GM12864 (cell line): Measurements from ENCODE around the gene FREM3.
"Not testable (repeated sequence)": the region's sequence is repeated elsewhere in the genome, so short reads cannot be mapped to it uniquely, and the experiment has no call there.

Source experiments
- DNase-seq: peaks from one replicate; pipeline ENCODE4 v3.0.0-alpha.2; 2011; ENCODE audit warnings: low read depth
- H3K4me3 ChIP-seq: 2 replicates; pipeline ENCODE4 v1.5.1; 2011; ENCODE audit warnings: mild to moderate bottlenecking, low read depth, low read length, control low read depth
- TF ChIP-seq, protein P1 (sequence below): IDR thresholded peaks from 2 replicates; pipeline ENCODE4 v1.5.1; 2011; ENCODE audit warnings: low read depth, mild to moderate bottlenecking, moderate library complexity, low read length, control low read depth, inconsistent platforms; ENCODE audit errors: missing control alignments

The FREM3 gene

DNA sequence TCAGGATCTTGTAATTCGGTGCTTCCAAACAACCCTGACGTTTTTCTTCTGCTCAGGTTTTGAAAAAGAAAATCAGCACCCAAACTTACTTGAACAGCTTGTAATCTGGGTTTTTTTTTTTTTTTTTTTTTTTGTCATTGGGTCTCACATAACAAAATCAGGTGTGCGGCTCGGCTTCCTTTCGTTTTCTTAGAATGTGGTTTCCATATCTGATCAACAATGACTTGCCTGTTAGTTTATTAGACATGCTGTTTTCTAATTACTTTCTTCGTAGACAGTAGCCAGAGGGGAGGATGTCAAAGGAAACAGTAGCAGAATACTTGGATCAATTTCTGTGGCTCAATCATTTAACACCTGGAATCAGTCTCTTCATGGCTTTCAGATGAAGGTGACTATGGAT, 890 bp upstream of the FREM3 start:
- DNase-seq, result no peak
- TF ChIP-seq, protein P1, sequence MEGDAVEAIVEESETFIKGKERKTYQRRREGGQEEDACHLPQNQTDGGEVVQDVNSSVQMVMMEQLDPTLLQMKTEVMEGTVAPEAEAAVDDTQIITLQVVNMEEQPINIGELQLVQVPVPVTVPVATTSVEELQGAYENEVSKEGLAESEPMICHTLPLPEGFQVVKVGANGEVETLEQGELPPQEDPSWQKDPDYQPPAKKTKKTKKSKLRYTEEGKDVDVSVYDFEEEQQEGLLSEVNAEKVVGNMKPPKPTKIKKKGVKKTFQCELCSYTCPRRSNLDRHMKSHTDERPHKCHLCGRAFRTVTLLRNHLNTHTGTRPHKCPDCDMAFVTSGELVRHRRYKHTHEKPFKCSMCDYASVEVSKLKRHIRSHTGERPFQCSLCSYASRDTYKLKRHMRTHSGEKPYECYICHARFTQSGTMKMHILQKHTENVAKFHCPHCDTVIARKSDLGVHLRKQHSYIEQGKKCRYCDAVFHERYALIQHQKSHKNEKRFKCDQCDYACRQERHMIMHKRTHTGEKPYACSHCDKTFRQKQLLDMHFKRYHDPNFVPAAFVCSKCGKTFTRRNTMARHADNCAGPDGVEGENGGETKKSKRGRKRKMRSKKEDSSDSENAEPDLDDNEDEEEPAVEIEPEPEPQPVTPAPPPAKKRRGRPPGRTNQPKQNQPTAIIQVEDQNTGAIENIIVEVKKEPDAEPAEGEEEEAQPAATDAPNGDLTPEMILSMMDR, result no peak
- no peak overlapping the region for H3K4me3 ChIP-seq

DNA sequence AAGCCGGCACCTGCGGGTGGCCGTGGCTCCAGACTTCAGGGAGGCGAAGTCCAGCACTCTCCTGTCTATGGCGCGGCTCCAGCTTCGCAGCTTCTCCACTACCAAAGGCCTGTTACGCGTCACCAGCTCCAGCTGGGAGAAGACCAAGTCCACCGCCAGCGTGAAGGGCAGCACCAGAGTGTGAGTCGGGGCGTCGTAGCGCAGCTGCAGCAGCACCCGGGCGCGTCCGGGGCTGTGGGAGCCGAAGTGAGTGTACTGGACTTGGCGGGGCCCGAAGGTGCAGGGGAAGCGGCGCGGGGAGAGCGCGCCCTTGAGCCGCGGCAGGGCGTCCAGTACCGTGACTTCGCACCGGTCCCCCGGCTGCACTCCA, 444 bp downstream of the FREM3 start:
- DNase-seq, result no peak
- H3K4me3 ChIP-seq, result no peak overlapping the region
- TF ChIP-seq, protein P1, result no peak

DNA sequence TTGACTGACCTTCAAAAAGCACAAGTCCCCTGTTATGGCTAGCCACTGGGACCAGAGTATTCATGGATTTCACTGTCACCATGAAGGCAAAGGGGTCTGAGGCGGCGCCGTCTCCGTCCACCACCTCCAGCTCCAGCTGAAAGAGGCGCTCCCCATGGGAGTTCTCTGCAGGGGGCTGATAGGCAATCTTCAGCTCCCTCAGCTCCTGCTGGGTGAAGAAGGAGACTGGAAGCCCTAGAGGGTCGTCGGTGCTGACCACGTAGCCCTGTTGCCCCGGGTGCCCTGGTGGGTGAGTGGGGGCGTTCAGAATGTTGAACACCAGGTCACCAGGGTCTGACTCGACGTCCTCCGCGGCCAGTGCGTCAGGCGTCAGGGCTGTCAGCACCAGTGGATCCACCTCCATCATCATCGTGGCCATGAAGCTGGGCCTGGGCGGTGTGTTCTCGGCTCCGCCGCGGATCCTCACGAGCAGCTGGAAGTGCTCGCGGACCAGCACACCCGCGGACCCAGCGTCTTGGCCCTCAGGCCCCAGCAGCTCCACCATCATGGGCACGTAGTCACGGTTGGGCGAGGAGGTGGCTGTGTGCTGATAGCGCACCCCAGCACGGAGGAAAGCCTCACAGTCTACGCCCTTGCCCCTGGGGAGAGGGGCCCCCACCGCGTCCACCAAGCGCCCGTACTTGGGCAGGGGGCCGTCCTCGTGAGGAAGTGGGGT, 987 bp downstream of the FREM3 start:
- TF ChIP-seq, protein P1, result no peak
- no peak overlapping the region for H3K4me3 ChIP-seq
- no peak for DNase-seq

DNA sequence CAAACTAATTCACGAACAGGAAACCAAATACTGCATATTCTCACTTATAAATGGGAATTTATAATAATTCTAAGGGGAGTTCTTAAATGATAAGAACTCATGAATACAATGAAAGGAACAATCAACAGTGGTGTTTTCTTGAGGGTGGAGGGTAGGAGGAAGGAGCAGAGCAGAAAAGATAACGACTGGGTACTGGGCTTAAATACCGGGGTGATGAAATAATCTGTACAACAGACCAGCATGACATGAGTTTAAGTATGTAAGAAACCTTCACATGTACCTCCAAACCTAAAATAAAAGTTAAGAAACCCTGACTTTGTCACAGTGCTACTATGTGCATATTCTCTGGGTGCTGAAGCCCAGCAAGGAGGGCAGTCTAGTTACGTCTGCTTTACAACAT, 6.6 kb downstream of the FREM3 start:
- no peak overlapping the region for H3K4me3 ChIP-seq
- TF ChIP-seq, protein P1, result no peak
- no peak for DNase-seq

DNA sequence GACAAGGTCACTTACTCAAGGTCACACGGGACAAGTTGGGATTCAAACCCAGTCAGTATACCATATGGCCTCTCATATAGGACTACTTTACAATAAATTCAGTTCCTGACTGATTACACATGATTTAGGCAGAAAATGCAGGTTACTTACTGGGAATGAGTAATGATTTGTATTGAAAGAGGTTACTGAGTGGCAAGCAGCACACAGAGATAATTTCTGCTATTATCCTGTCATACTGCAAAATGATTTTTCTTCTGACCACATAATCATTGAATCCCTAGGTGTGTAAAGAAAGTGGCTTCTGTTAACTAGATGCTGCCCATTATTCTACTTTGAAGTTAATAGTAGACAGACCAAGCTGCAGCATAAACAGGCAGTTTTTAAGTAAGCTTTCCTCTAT, 8.2 kb downstream of the FREM3 start:
- TF ChIP-seq, protein P1, result no peak
- no peak for DNase-seq
- no peak overlapping the region for H3K4me3 ChIP-seq

DNA sequence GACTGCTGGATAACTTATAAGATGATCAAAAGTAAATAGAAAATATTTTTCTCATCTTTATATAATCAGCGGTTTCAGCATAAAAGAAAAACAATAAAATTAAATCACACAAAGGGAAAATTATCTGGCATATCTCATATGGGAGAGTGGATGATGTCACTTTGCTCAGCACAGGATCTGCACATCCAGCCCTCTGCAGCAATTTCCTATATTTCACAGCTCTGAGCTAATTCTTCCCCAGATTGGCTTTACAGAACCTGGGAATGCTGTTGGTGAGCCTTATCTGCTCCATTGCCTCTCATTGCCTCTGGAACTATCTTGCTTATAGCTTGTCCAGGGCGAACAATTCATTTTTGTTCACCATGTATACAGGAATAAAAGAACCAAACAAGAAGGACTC, 21.0 kb downstream of the FREM3 start:
- TF ChIP-seq, protein P1, result no peak
- DNase-seq, result no peak
- no peak overlapping the region for H3K4me3 ChIP-seq

DNA sequence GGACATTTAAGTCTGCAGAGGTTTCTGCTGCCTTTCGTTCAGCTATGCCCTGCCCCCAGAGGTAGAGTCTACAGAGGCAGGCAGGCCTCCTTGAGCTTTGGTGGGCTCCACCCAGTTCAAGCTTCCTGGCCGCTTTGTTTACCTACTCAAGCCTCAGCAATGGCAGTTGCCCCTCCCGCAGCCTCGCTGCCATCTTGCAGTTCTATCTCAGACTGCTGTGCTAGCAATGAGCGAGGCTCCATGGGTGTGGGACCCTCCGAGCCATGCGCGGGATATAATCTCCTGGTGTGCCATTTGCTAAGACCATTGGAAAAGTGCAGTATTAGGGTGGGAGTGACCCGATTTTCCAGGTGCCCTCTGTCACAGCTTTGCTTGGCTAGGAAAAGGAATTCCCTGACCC, 26.8 kb downstream of the FREM3 start:
- H3K4me3 ChIP-seq, DNase-seq: not testable (repeated sequence)
